Endothelial cell of umbilical vein (primary cell): ENCODE data around the gene MED15. TPM values are rescaled to one million over a fixed set of nuclear protein-coding genes. Genes with fewer than 3 reads are reported as not detected.

Experiments used
- BruUV-seq: library from RNA; stranded (reverse); fragments of 400-500 nt; replicated peaks from 2 replicates; lab custom pipeline; 2021; lab: Mats Ljungman, UMichigan
- CTCF ChIA-PET: fragments of 300-600, 350-600 bp; sonication (Branson Sonifier 250); formaldehyde crosslinking; loops from one replicate; lab custom pipeline; 2021; ENCODE audit warnings: antibody characterized with exemption, inconsistent platforms; lab: Charles Lee
- POLR2A ChIA-PET: fragments of 300-600, 350-600 bp; sonication (Branson Sonifier 250); formaldehyde crosslinking; loops from one replicate; lab custom pipeline; 2021; ENCODE audit warnings: antibody characterized with exemption, inconsistent platforms; lab: Charles Lee
- DNase-seq: peaks from one replicate; pipeline ENCODE4 v3.0.0-alpha.2; 2011; ENCODE audit warnings: low read depth, low spot score
- FAIRE-seq: peaks from 2 replicates; lab custom pipeline; 2011; peaks lifted over from hg19 to GRCh38; lab: Jason Lieb, UNC
- H2AFZ ChIP-seq: 2 replicates; pipeline ENCODE4 v1.6.0; 2012; ENCODE audit warnings: low read depth, low read length, control low read depth, inconsistent platforms
- H3K27ac ChIP-seq: 2 replicates; pipeline ENCODE4 v1.5.1; 2011; ENCODE audit warnings: low read depth, mild to moderate bottlenecking, control low read depth, low read length, moderate library complexity; ENCODE audit not compliant: insufficient read depth
- H3K27me3 ChIP-seq, 2 experiments: 2 replicates each; pipeline versions ENCODE4 v1.6.0 to v1.6.1; 2011; ENCODE audit warnings: low read length in 2 of 2, mixed read lengths in 1 of 2; ENCODE audit not compliant: control insufficient read depth in 2 of 2, insufficient read depth in 2 of 2
- H3K36me3 ChIP-seq, 2 experiments: 2 replicates in 1 of 2; 3 replicates in 1 of 2; pipeline ENCODE4 v1.5.1; 2011; ENCODE audit warnings: low read length in 2 of 2, mild to moderate bottlenecking in 1 of 2, moderate library complexity in 1 of 2; ENCODE audit not compliant: control insufficient read depth in 2 of 2, insufficient read depth in 2 of 2; ENCODE audit errors: extremely low read depth in 1 of 2
- H3K4me1 ChIP-seq: 3 replicates; pipeline ENCODE4 v1.5.1; 2011; ENCODE audit warnings: mild to moderate bottlenecking, low read length; ENCODE audit not compliant: control insufficient read depth, insufficient read depth; ENCODE audit errors: extremely low read depth
- H3K4me2 ChIP-seq: 2 replicates; pipeline ENCODE4 v1.6.1; 2011; ENCODE audit warnings: low read length, control low read depth, mixed read lengths; ENCODE audit not compliant: insufficient read depth
- H3K4me3 ChIP-seq, 3 experiments: fragments of 200-600 bp in 1 of 3; sonication (generic), shearing (Covaris generic) in 1 of 3; replicated peaks in 1 of 3; 2 replicates each; pipeline ENCODE4 v1.5.1; 2011 to 2016; ENCODE audit warnings: control low read depth in 3 of 3, low read length in 3 of 3, mild to moderate bottlenecking in 2 of 3, inconsistent platforms in 1 of 3, low read depth in 1 of 3, moderate library complexity in 1 of 3; ENCODE audit not compliant: insufficient read depth in 1 of 3
- H3K79me2 ChIP-seq: 2 replicates; pipeline ENCODE4 v1.6.0; 2012; ENCODE audit warnings: low read length, inconsistent platforms; ENCODE audit not compliant: control insufficient read depth, insufficient read depth
- H3K9ac ChIP-seq: replicated peaks from 2 replicates; pipeline ENCODE3; 2011; ENCODE audit warnings: low read length, control low read depth; ENCODE audit not compliant: insufficient read depth; ENCODE audit errors: extremely low read depth
- H3K9me1 ChIP-seq: replicated peaks from 3 replicates; pipeline ENCODE4 v1.6.0; 2011; ENCODE audit warnings: mild to moderate bottlenecking, low read length; ENCODE audit not compliant: control insufficient read depth, insufficient read depth; ENCODE audit errors: extremely low read depth
- H3K9me3 ChIP-seq: replicated peaks from 2 replicates; pipeline ENCODE4 v1.5.1; 2012; ENCODE audit warnings: low read length, inconsistent platforms; ENCODE audit not compliant: control insufficient read depth, insufficient read depth
- H4K20me1 ChIP-seq: replicated peaks from 2 replicates; pipeline ENCODE3; 2011; ENCODE audit warnings: mild to moderate bottlenecking, low read length; ENCODE audit not compliant: control insufficient read depth, insufficient read depth; ENCODE audit errors: extremely low read depth
- EZH2 ChIP-seq: IDR thresholded peaks from 2 replicates; pipeline ENCODE4 v1.6.1; 2012; ENCODE audit warnings: borderline replicate concordance, low read depth, mild to moderate bottlenecking, moderate library complexity, low read length, inconsistent platforms; ENCODE audit not compliant: severe bottlenecking
- FOS ChIP-seq: IDR thresholded peaks from 2 replicates; pipeline ENCODE4 v1.6.1; 2011; ENCODE audit warnings: mild to moderate bottlenecking, low read length, moderate library complexity, borderline replicate concordance; ENCODE audit not compliant: insufficient read depth
- GATA2 ChIP-seq: IDR thresholded peaks from 2 replicates; pipeline ENCODE4 v1.7.0; 2011; ENCODE audit warnings: low read depth, mild to moderate bottlenecking, moderate library complexity, mixed read lengths, low read length; ENCODE audit not compliant: insufficient read length, insufficient read depth
- JUN ChIP-seq: IDR thresholded peaks from 2 replicates; pipeline ENCODE4 v1.6.1; 2011; ENCODE audit warnings: borderline replicate concordance, low read depth; ENCODE audit not compliant: insufficient read length, insufficient read depth
- MYC ChIP-seq: IDR thresholded peaks from one replicate; pipeline ENCODE4 v1.6.1; 2011; ENCODE audit warnings: mild to moderate bottlenecking, low read depth, low read length
- POLR2A ChIP-seq: IDR thresholded peaks from 2 replicates; pipeline ENCODE4 v1.6.1; 2012; ENCODE audit warnings: low read depth, mild to moderate bottlenecking, control low read depth, low read length
- POLR2AphosphoS5 ChIP-seq: IDR thresholded peaks from 2 replicates; pipeline ENCODE4 v1.6.1; 2012; ENCODE audit warnings: low read depth, mild to moderate bottlenecking, control low read depth, low read length, moderate library complexity; ENCODE audit not compliant: insufficient read depth
- dilution Hi-C: fragments of 300-500 bp; cut with MboI; formaldehyde crosslinking; loops from one replicate; pipeline ENCODE4 v1.15.0; 2019; ENCODE audit warnings: low sequenced_read_pairs; ENCODE audit not compliant: extremely low pct_ligation_motif_present
- intact Hi-C: fragments of 100-400 bp; cut with micrococcal nuclease; formaldehyde crosslinking; loops from one replicate; pipeline ENCODE4 v1.10.0; 2022
- polyA plus RNA-seq, 4 experiments: library from polyadenylated mRNA; depleted of rRNA in 3 of 4; stranded (reverse) in 3 of 4; unstranded in 1 of 4; fragments of >200 nt; gene quantifications; 2 replicates each; pipeline versions ENCODE4 v1.2.1 to v1.2.3, GENCODE V29; 2011 to 2012; ENCODE audit warnings: missing spikeins in 1 of 4
- total RNA-seq: library from RNA; stranded (reverse); gene quantifications from 2 replicates; pipeline ENCODE4 v1.2.3, GENCODE V29; 2021
- TF ChIP-seq, protein P1 (sequence below): IDR thresholded peaks from 2 replicates; pipeline ENCODE4 v1.6.1; 2011; ENCODE audit not compliant: insufficient read depth, insufficient read length
- TF ChIP-seq, protein P2 (sequence below), 2 donors: IDR thresholded peaks; 1 replicate in 1 of 2; 2 replicates in 1 of 2; pipeline ENCODE4 v1.5.1; 2011; ENCODE audit warnings: low read length in 2 of 2, mild to moderate bottlenecking in 2 of 2, moderate library complexity in 2 of 2, control low read depth in 1 of 2, inconsistent platforms in 1 of 2, low read depth in 1 of 2; ENCODE audit not compliant: insufficient read depth in 1 of 2; ENCODE audit errors: extremely low read depth in 1 of 2

MED15 gene
- total and polyA plus RNA-seq, 2 donors (not counting 3 experiments of a cell fraction or from before 2014, with no cell fraction given), result 68.1 to 138 TPM

DNA sequence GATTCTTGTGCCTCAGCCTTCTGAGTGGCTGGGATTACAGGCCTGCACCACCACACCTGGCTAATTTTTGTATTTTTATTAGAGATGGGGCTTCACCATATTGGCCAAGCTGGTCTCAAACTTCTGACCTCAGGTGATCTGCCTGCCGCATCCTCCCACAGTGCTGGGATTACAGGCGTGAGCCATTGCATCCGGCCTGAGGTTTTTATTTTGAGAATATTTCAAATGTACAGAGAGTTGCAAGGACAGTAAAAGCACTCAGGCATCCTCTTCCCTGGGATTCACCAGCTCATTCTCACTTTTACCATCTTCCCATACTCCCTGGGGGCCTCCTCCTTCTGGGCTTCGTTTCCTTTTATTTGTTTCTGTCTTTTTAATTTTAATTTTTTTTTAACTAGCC, 12.1 kb downstream of the MED15 start:
- Histone ChIP-seq H3K9me3 (no peaks in the 10 kb centered on the region), H3K79me2 (peaks cover 93% of the 10 kb centered on the region), H3K36me3 (peaks cover 3 to 8% of the 10 kb centered on the region in 2 experiments), H3K4me3 (no peak overlapping the region), H4K20me1 (peaks cover 3% of the 10 kb centered on the region), H3K9me1 (no peaks in the 10 kb centered on the region), H3K27me3 (no peaks in the 10 kb centered on the region), H3K27ac (peak overlapping the region; percentile 58), H3K4me1 (peaks cover 54% of the 10 kb centered on the region), H3K9ac (no peak overlapping the region), H3K4me2 (no peak overlapping the region), H2AFZ (no peak overlapping the region)
- FAIRE-seq (no peak), DNase-seq (no peak)
- no TSS peak for BruUV-seq
- ChIA-PET POLR2A (interaction anchor here (1.2 kb wide), 1 partner anchor 12 kb away, joined by 4 read pairs; the partner anchor contains the start of gene MED15), CTCF (interaction anchor here (0.6 to 1.5 kb wide), 7 partner anchors 8 to 101 kb away, joined by 3 to 5 read pairs (median 3); partner anchors contain the start of gene MED15)
- dilution Hi-C loops (no loop called here), intact Hi-C loops (no loop called here)
- TF ChIP-seq POLR2AphosphoS5 (no peak), JUN (no peak), GATA2 (no peak), FOS (no peak), POLR2A (no peak), EZH2 (no peak), MYC (no peak)
- TF ChIP-seq, protein P1, sequence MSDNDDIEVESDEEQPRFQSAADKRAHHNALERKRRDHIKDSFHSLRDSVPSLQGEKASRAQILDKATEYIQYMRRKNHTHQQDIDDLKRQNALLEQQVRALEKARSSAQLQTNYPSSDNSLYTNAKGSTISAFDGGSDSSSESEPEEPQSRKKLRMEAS, result no peak
- TF ChIP-seq, protein P2, sequence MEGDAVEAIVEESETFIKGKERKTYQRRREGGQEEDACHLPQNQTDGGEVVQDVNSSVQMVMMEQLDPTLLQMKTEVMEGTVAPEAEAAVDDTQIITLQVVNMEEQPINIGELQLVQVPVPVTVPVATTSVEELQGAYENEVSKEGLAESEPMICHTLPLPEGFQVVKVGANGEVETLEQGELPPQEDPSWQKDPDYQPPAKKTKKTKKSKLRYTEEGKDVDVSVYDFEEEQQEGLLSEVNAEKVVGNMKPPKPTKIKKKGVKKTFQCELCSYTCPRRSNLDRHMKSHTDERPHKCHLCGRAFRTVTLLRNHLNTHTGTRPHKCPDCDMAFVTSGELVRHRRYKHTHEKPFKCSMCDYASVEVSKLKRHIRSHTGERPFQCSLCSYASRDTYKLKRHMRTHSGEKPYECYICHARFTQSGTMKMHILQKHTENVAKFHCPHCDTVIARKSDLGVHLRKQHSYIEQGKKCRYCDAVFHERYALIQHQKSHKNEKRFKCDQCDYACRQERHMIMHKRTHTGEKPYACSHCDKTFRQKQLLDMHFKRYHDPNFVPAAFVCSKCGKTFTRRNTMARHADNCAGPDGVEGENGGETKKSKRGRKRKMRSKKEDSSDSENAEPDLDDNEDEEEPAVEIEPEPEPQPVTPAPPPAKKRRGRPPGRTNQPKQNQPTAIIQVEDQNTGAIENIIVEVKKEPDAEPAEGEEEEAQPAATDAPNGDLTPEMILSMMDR (IDR thresholded peaks at IDR 0.05; ENCODE audit: extremely low read depth in 1 of 2, insufficient read depth in 1 of 2, low read depth in 1 of 2, low read length in 2 of 2), result no peak
